ENCODE results near the gene NUDT5. TPM values are rescaled to one million over a fixed set of nuclear protein-coding genes. Genes with fewer than 3 reads are reported as not detected.

NUDT5 gene
- total RNA-seq, 1 donor from 2014 or later, result 88.2 TPM

- Mint-ChIP-seq H3K36me3 (ENCODE audit: low read depth) (peaks cover 3% of the 10 kb centered on the region), H3K27me3 (ENCODE audit: low read depth) (no peaks in the 10 kb centered on the region), H3K4me1 (peaks cover 16% of the 10 kb centered on the region), H3K9me3 (no peaks in the 10 kb centered on the region), H3K27ac (ENCODE audit: unreplicated experiment) (peak overlapping the region; percentile 69), H3K4me3 (peak overlapping the region; percentile 94)
- DNase-seq (ENCODE audit: low read depth, low spot score), result peak; percentile 42
- peak; percentile 63 for TF ChIP-seq CTCF (conservative IDR thresholded peaks at IDR 0.05)
These were observed 65.3 kb downstream of the NUDT5 start for GRCh38 chr10:12130237-12130872.

GRCh38 chr10:12129222-12130111, 66.2 kb downstream of the NUDT5 start, which contains the start of gene SEC61A2:
SEC61A2 (plus strand) TSS chr10:12129677; CDS start chr10:12129788, 111 bp downstream.
- Mint-ChIP-seq H3K27me3 (ENCODE audit: low read depth) (no peaks in the 10 kb centered on the region), H3K4me3 (peak within 1 kb of the TSS; percentile 94), H3K4me1 (peaks cover 16% of the 10 kb centered on the region), H3K9me3 (no peaks in the 10 kb centered on the region), H3K27ac (ENCODE audit: unreplicated experiment) (peak within 1 kb of the TSS; percentile 69), H3K36me3 (ENCODE audit: low read depth) (peaks cover 3% of the 10 kb centered on the region)
- TF ChIP-seq CTCF (conservative IDR thresholded peaks at IDR 0.05), result no peak
- DNase-seq (ENCODE audit: low read depth, low spot score), result peak; percentile 97

GRCh38 chr10:12121673-12122072, 74.0 kb downstream of the NUDT5 start:
- peaks cover 24% of the 10 kb centered on the region for H3K36me3 Mint-ChIP-seq (ENCODE audit: low read depth)
- no peak for TF ChIP-seq CTCF (conservative IDR thresholded peaks at IDR 0.05)
- H3K4me3 Mint-ChIP-seq, result no peak overlapping the region
- H3K4me1 Mint-ChIP-seq, result no peaks in the 10 kb centered on the region
- no peaks in the 10 kb centered on the region for H3K27me3 Mint-ChIP-seq (ENCODE audit: low read depth)
- no peaks in the 10 kb centered on the region for H3K9me3 Mint-ChIP-seq
- no peak for DNase-seq (ENCODE audit: low read depth, low spot score)
- H3K27ac Mint-ChIP-seq (ENCODE audit: unreplicated experiment), result no peak overlapping the region

Small RNA genes lying within 50 kb of the gene (microRNA-seq; reads per million reads assigned to microRNA genes)
- not detected for gene MIR548AK

Other genes starting within 250 kb of the NUDT5 start
- 25.1 and 26.2 TPM in 2 replicates for gene UPF2, start 153.1 kb downstream of the NUDT5 start, total RNA-seq
- 55.3 and 56.1 TPM in 2 replicates for gene DHTKD1, start 126.9 kb downstream of the NUDT5 start, total RNA-seq
- 24.8 and 26.7 TPM in 2 replicates for gene SEC61A2, start 66.2 kb downstream of the NUDT5 start, total RNA-seq
- gene CDC123, start 297 bp upstream of the NUDT5 start, total RNA-seq, result 108 and 111 TPM in 2 replicates
- gene CAMK1D, start 153.7 kb upstream of the NUDT5 start, total RNA-seq, result 6.4 and 6.5 TPM in 2 replicates

Data from neural crest cell (in vitro differentiated cells).